ENCODE results near the gene IL3.

IL3 gene

DNA sequence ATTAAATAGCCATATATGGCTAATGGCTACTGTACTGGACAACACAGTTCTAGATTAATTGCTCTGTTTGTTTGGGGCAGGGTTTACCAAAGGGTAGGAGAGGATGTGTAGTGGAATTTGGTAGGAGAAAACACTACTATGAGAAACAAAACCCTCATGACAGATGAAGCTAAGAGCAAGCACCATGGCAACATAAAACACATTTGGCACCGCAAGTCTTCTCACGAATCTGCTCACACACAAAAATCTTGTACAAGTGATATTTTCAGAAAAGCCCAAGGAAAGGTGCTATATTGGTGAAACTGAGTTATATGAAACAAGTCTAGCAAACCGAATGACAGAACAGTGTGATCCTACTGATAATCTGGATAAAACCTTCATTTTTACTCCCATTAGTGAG, 51.7 kb downstream of the IL3 start:
- no peak for DNase-seq (ENCODE audit: low read depth, low spot score)

All from brain pericyte (primary cell).